Activated B cell treated with CpG ODN at 0.5 μM for 24 hours (primary cell): ENCODE measurements around the gene TANGO6. TPM values are rescaled to one million over a fixed set of nuclear protein-coding genes. Genes with fewer than 3 reads are reported as not detected.

ENCODE experiments used
- ATAC-seq: fragments of 200-7000 bp; cut with Tn5 transposase; one replicate; pipeline ENCODE4 v1.10.0; 2021; ENCODE audit warnings: low read depth, mild to moderate bottlenecking, moderate library complexity
- CTCF ChIA-PET: fragments of 350-600 bp; sonication (Branson Sonifier 250); formaldehyde crosslinking; loops from one replicate; lab custom pipeline; 2021; ENCODE audit warnings: antibody characterized with exemption; lab: Charles Lee
- POLR2A ChIA-PET: fragments of 350-600 bp; sonication (Branson Sonifier 250); formaldehyde crosslinking; loops from one replicate; lab custom pipeline; 2021; ENCODE audit warnings: antibody characterized with exemption; lab: Charles Lee
- DNase-seq: peaks from one replicate; pipeline ENCODE4 v3.0.0; 2022
- H3K27ac Mint-ChIP-seq: one replicate; pipeline ENCODE4 v1.8.0; 2020; ENCODE audit warnings: mixed read lengths
- H3K27me3 Mint-ChIP-seq: one replicate; pipeline ENCODE4 v1.8.0; 2021; ENCODE audit warnings: mixed read lengths
- H3K36me3 Mint-ChIP-seq: one replicate; pipeline ENCODE4 v1.8.0; 2021; ENCODE audit warnings: low read depth, mixed read lengths
- H3K4me1 Mint-ChIP-seq: one replicate; pipeline ENCODE4 v1.8.0; 2021; ENCODE audit warnings: mixed read lengths
- H3K4me3 Mint-ChIP-seq: one replicate; pipeline ENCODE4 v1.8.0; 2020; ENCODE audit warnings: mild to moderate bottlenecking, mixed read lengths
- H3K9me3 Mint-ChIP-seq: one replicate; pipeline ENCODE4 v1.8.0; 2020; ENCODE audit warnings: mixed read lengths
- CTCF ChIP-seq: fragments of 200-600 bp; IDR thresholded peaks from one replicate; pipeline ENCODE4 v1.8.0; 2022; ENCODE audit warnings: antibody characterized with exemption, mild to moderate bottlenecking
- intact Hi-C: fragments of 100-400 bp; cut with micrococcal nuclease; formaldehyde crosslinking; loops from one replicate; pipeline ENCODE4 v1.15.1; 2024
- total RNA-seq: library from RNA; stranded (reverse); gene quantifications from 2 replicates; pipeline ENCODE4 v1.2.3, GENCODE V29; 2022

Gene TANGO6
- total RNA-seq, 1 donor from 2014 or later = 39.4 TPM

- peaks cover 59% of the 10 kb centered on the region for H3K36me3 Mint-ChIP-seq
Measured at GRCh38 chr16:68972720-68973119, 129.4 kb downstream of the TANGO6 start.

DNA sequence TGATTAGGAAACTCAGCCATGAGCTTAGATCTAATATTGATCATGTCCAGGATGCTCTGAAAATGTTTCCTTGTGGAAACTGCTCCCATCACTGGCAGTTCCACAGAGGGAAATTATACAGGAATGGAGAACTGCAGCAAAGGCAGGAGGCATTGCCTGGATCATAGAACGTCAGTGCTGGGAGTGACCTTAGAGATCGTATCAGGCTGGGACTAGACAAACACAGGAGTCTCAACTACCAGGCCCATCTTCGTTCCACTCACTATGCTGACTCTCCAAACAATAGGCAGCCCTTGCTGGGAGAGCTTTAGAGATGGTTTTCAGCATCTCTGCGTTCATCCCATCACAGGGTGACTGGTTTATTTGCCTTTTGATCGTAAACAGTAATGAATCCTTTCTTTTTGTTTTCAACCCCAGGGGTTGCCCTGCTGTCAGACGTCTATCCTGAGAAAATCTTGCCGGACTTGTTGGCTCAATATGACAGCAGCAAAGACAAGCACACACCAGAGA is 130.3 kb downstream of the TANGO6 start:
- H3K4me1 Mint-ChIP-seq = no peaks in the 10 kb centered on the region
- no peak overlapping the region for H3K27ac Mint-ChIP-seq
- intact Hi-C loops = no loop called here
- no peaks in the 10 kb centered on the region for H3K27me3 Mint-ChIP-seq
- ChIA-PET POLR2A (no interaction called here), CTCF (no interaction called here)
- ATAC-seq = no peak
- no peak for DNase-seq
- H3K9me3 Mint-ChIP-seq = no peaks in the 10 kb centered on the region
- peaks cover 66% of the 10 kb centered on the region for H3K36me3 Mint-ChIP-seq
- TF ChIP-seq CTCF = no peak
- no peak overlapping the region for H3K4me3 Mint-ChIP-seq

More at GRCh38 chr16:68972720-68973119, 129.4 kb downstream of the TANGO6 start:
- intact Hi-C loops = no loop called here
- H3K9me3 Mint-ChIP-seq = no peaks in the 10 kb centered on the region
- no peaks in the 10 kb centered on the region for H3K4me1 Mint-ChIP-seq
- POLR2A ChIA-PET = no interaction called here
- TF ChIP-seq CTCF = no peak
- ATAC-seq (no peak), DNase-seq (no peak)
- CTCF ChIA-PET = no interaction called here
- no peak overlapping the region for H3K4me3 Mint-ChIP-seq
- no peaks in the 10 kb centered on the region for H3K27me3 Mint-ChIP-seq
- no peak overlapping the region for H3K27ac Mint-ChIP-seq

- no peak for TF ChIP-seq CTCF
- Mint-ChIP-seq H3K36me3 (peaks cover 68% of the 10 kb centered on the region), H3K27ac (no peak overlapping the region), H3K4me3 (no peak overlapping the region), H3K4me1 (no peaks in the 10 kb centered on the region), H3K9me3 (no peaks in the 10 kb centered on the region), H3K27me3 (no peaks in the 10 kb centered on the region)
- DNase-seq (no peak), ATAC-seq (no peak)
- intact Hi-C loops = no loop called here
- ChIA-PET CTCF (interaction anchor here (0.6 kb wide), 1 partner anchor 145 kb away, joined by 3 read pairs; no protein-coding TSS in a partner anchor), POLR2A (no interaction called here)
Measured at GRCh38 chr16:68978303-68978954, 135.1 kb downstream of the TANGO6 start.

DNA sequence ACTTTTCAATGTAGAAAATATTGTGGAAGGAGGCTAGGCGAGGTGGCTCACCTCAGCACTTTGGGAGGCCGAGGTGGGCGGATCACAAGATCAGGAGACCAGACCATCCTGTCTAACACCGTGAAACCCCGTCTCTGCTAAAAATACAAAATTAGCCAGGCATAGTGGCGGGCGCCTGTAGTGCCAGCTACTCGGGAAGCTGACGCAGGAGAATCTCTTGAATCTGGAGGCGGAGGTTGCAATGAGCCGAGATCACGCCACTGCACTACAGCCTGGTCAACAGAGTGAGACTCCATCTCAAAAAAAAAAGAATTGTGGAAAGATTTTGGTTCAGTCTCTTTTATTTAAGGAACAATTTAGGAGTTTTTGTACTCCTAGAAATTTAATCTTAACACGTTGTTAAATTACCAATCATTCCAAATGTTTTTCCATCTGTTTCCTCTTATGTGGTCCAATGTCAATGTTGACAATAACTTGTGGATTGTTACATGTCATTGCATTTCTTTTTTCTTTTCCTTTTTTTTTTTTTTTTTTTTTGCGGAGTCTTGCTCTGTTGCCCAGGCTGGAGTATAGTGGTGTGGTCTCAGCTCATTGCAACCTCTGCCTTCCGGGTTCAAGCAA is 137.5 kb downstream of the TANGO6 start:
- ChIA-PET CTCF (interaction anchor here (0.6 kb wide), 1 partner anchor 1985 kb away, joined by 3 read pairs; no protein-coding TSS in a partner anchor), POLR2A (no interaction called here)
- TF ChIP-seq CTCF = no peak
- Mint-ChIP-seq H3K9me3 (no peaks in the 10 kb centered on the region), H3K27ac (no peak overlapping the region), H3K4me1 (no peaks in the 10 kb centered on the region), H3K36me3 (peaks cover 53% of the 10 kb centered on the region), H3K27me3 (no peaks in the 10 kb centered on the region), H3K4me3 (no peak overlapping the region)
- intact Hi-C loops = no loop called here
- DNase-seq (no peak), ATAC-seq (no peak)

- no peaks in the 10 kb centered on the region for H3K27me3 Mint-ChIP-seq
- DNase-seq (no peak), ATAC-seq (no peak)
- intact Hi-C loops = no loop called here
- TF ChIP-seq CTCF = no peak
- H3K36me3 Mint-ChIP-seq = peaks cover 48% of the 10 kb centered on the region
- POLR2A ChIA-PET = no interaction called here
- CTCF ChIA-PET = no interaction called here
- H3K27ac Mint-ChIP-seq = no peak overlapping the region
- H3K4me1 Mint-ChIP-seq = no peaks in the 10 kb centered on the region
- no peak overlapping the region for H3K4me3 Mint-ChIP-seq
- no peaks in the 10 kb centered on the region for H3K9me3 Mint-ChIP-seq
Measured at GRCh38 chr16:68981971-68982370, 138.6 kb downstream of the TANGO6 start.
